ENCODE results near the gene CLEC1B. TPM values are rescaled to one million over a fixed set of nuclear protein-coding genes. Genes with fewer than 3 reads are reported as not detected.

The CLEC1B gene
- total and polyA plus RNA-seq, 2 donors (not counting 3 experiments of a cell fraction or from before 2014, with no cell fraction given): not detected

DNA sequence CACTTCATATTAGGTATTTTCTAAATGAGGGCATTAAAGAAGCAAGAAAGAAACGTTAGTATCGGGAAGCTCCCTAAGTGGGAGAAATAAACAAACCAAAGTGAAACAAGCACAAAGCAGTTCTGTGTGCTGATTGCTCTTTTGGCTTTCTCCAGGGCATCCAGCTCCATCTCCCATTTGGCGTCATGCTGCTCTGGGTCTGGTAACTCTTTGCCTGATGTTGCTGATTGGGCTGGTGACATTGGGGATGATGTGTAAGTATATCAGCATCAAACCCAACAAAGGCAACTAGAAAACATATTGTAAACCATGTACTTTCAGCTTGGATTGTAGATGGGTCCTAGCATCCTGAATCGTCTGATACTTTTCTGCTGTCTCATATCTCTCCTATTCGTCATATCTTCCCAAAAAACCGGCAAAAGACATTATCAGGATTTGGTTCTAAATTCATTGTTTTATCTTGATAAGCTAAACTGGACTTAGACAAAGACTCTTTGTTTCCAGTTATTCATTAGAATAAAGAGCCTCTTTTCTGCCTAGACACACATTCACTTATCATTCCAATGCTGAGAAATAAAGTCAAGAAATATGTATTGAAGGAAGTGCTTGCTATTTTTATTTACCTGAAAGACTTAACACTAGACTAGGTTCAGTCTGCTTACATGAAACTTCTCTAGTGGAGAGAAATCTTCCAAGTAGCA is 13.9 kb upstream of the CLEC1B start:
- DNase-seq (ENCODE audit: low read depth, low spot score): no peak
- intact Hi-C loops (cut with micrococcal nuclease): loop anchor here (5.0 to 10.0 kb wide), 2 partner anchors 260 to 352 kb away; no protein-coding TSS in a partner anchor
- ChIA-PET POLR2A (no interaction called here), CTCF (interaction anchor here (0.8 to 4.4 kb wide), 4 partner anchors 19 to 263 kb away, joined by 3 to 94 read pairs (median 30); no protein-coding TSS in a partner anchor)
- Histone ChIP-seq H3K36me3 (ENCODE audit: control insufficient read depth in 2 of 2, extremely low read depth in 1 of 2, insufficient read depth in 2 of 2, low read length in 2 of 2) (no peaks in the 10 kb centered on the region), H3K9me3 (replicated peaks; ENCODE audit: control insufficient read depth, insufficient read depth, low read length) (no peaks in the 10 kb centered on the region), H2AFZ (ENCODE audit: low read depth, low read length) (peak overlapping the region; percentile 15), H3K9me1 (replicated peaks; ENCODE audit: control insufficient read depth, extremely low read depth, insufficient read depth, low read length) (no peaks in the 10 kb centered on the region), H4K20me1 (replicated peaks; ENCODE audit: control insufficient read depth, extremely low read depth, insufficient read depth, low read length) (no peaks in the 10 kb centered on the region), H3K9ac (replicated peaks; ENCODE audit: extremely low read depth, insufficient read depth, low read length) (no peak overlapping the region), H3K4me3 (replicated peaks in 1 of 3; ENCODE audit: insufficient read depth in 1 of 3, low read depth in 1 of 3, low read length in 3 of 3) (no peak overlapping the region), H3K79me2 (ENCODE audit: control insufficient read depth, insufficient read depth, low read length) (no peaks in the 10 kb centered on the region), H3K27ac (ENCODE audit: insufficient read depth, low read depth, low read length) (no peak overlapping the region), H3K27me3 (ENCODE audit: control insufficient read depth in 2 of 2, insufficient read depth in 2 of 2, low read length in 2 of 2) (no peaks in the 10 kb centered on the region), H3K4me2 (ENCODE audit: insufficient read depth, low read length) (no peak overlapping the region), H3K4me1 (ENCODE audit: control insufficient read depth, extremely low read depth, insufficient read depth, low read length) (peaks cover 26% of the 10 kb centered on the region)
- TF ChIP-seq FOS (IDR thresholded peaks at IDR 0.05; ENCODE audit: borderline replicate concordance, insufficient read depth, low read length) (no peak), POLR2AphosphoS5 (IDR thresholded peaks at IDR 0.05; ENCODE audit: insufficient read depth, low read depth, low read length) (no peak), EZH2 (IDR thresholded peaks at IDR 0.05; ENCODE audit: borderline replicate concordance, low read depth, low read length, severe bottlenecking) (no peak), GATA2 (IDR thresholded peaks at IDR 0.05; ENCODE audit: insufficient read depth, insufficient read length, low read depth, low read length) (no peak), MYC (IDR thresholded peaks at IDR 0.05; ENCODE audit: low read depth, low read length) (no peak), JUN (IDR thresholded peaks at IDR 0.05; ENCODE audit: borderline replicate concordance, insufficient read depth, insufficient read length, low read depth) (no peak), POLR2A (IDR thresholded peaks at IDR 0.05; ENCODE audit: low read depth, low read length) (no peak)
- TF ChIP-seq, protein P1, sequence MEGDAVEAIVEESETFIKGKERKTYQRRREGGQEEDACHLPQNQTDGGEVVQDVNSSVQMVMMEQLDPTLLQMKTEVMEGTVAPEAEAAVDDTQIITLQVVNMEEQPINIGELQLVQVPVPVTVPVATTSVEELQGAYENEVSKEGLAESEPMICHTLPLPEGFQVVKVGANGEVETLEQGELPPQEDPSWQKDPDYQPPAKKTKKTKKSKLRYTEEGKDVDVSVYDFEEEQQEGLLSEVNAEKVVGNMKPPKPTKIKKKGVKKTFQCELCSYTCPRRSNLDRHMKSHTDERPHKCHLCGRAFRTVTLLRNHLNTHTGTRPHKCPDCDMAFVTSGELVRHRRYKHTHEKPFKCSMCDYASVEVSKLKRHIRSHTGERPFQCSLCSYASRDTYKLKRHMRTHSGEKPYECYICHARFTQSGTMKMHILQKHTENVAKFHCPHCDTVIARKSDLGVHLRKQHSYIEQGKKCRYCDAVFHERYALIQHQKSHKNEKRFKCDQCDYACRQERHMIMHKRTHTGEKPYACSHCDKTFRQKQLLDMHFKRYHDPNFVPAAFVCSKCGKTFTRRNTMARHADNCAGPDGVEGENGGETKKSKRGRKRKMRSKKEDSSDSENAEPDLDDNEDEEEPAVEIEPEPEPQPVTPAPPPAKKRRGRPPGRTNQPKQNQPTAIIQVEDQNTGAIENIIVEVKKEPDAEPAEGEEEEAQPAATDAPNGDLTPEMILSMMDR (IDR thresholded peaks at IDR 0.05; ENCODE audit: extremely low read depth in 1 of 2, insufficient read depth in 1 of 2, low read depth in 1 of 2, low read length in 2 of 2): no peak
- TF ChIP-seq, protein P2, sequence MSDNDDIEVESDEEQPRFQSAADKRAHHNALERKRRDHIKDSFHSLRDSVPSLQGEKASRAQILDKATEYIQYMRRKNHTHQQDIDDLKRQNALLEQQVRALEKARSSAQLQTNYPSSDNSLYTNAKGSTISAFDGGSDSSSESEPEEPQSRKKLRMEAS (IDR thresholded peaks at IDR 0.05; ENCODE audit: insufficient read depth, insufficient read length): no peak
- BruUV-seq (replicated peaks): no TSS peak
- dilution Hi-C loops (cut with MboI; ENCODE audit: extremely low pct_ligation_motif_present, low sequenced_read_pairs): no loop called here
- no peak for FAIRE-seq
